HG02885 (cell line): ENCODE results near the gene TEAD1.

Experiments
- ATAC-seq: cut with Tn5 transposase; IDR thresholded peaks from one replicate; pipeline ENCODE4 v1.9.1; 2021; ENCODE audit warnings: mild to moderate bottlenecking; ENCODE audit not compliant: unreplicated experiment, poor library complexity

The TEAD1 gene

DNA sequence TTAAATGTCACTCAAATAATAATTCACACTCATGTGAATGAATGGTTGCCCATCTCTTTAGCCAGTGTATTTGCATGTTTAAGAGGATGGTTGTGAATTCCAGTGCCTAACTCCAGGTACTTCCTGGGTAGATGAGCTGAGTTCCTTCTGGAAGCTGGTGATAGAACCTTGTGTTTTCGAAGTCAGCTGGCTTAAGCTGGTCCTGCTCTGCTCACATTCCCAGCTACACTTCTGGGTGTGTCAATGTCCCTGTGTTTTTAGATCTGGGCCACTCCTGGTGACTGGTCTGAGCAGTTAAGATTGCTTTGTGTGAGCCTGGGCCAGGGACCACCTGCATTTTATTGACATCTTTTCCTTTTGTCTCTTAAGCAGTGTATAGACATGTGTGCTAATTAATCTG lies 10.6 kb downstream of the TEAD1 start:
- no peak for ATAC-seq

DNA sequence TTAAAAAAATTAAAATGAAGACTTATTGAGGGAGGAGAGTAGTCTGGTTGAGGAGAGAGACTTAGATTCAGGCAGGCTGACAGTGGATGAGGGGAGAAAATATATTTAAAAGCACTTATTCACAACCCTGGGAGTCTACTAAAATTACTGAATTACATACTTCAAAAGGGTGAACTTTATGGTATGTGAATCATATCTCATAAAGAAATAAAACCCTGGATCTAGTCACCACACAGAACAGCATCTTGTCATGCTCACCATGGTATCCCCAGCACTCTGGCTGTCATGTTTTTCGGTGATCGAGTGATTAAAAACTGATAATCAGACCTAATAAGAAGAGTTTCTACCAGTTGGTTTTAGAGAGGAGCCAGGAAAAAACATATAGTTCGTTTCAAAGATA lies 11.0 kb downstream of the TEAD1 start:
- no peak for ATAC-seq

DNA sequence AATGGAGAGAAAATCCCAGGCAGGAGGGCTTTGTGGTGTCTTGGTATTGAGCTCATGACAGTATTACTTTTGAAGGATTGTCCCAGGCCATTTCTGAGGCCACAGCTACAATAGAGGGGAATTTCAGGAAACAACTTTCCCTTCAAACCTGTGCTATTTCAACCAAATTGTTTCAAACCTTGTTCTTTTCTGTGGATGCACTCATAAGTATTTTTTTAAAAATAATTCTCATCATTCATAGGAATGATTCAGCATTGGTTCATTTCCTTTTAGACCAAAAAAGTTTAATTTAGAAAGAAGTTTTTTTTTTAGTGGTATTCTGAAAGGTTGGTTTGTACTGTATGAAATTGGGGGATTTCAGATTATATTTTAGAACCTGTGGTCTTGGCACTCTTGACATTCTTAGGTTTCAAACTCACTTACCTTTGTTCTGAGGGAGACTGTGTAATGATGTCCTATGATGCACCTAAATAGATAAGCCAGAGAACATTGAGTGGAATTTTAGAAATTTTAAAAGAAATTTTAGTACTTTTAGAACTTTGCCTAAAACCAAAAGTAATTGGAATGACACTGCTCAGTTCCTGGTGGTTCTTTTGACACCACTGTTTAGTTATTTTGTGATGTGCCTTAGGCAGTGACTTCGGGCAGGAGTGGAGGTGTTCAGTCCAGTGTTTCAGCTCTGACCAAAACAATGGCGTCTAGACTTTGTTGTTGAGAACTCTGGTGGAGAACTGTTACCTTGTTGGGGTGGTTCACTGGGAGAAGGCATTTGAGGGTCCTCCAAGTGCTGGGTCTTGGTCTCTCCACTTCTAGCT lies 12.2 kb downstream of the TEAD1 start:
- ATAC-seq, result no peak

DNA sequence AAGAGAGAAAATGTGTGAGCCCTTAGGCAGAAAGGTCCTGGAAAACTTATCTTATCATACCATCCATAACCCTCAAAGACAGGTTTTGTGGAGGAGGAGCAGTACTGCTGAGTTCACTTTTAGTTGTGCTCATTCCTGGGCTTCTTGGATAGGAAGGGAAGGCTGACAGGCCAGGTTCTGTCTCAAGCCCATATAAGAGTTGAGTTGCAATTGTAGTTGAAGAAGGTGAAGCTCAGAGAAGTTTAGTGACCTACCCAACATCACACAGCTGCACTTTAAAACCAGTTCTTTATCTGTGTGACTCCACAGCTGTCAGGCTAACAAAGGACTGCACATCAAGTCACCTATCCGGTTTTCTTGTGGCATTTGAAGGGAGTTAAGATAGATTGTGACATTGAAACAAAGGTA lies 13.0 kb downstream of the TEAD1 start:
- no peak for ATAC-seq

DNA sequence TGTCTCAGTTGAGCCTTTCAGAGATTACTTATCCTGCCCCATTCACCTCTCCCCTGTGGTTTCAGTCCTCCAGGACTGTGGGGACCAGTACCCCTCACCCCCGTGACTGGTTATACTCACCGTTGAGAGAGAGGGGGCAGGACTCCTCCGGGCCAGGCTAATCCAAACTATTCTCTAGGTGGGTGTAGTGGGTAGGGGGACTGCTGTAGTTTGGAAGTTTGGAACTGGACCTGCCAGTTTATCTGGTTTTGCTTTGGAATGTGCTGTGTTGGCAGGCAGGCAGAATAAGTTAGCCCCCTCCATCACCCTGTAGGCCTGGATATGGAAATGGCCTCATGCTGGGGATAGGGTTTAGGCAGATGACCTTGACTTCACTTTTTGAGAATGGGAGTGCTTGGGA lies 13.5 kb downstream of the TEAD1 start:
- no peak for ATAC-seq

DNA sequence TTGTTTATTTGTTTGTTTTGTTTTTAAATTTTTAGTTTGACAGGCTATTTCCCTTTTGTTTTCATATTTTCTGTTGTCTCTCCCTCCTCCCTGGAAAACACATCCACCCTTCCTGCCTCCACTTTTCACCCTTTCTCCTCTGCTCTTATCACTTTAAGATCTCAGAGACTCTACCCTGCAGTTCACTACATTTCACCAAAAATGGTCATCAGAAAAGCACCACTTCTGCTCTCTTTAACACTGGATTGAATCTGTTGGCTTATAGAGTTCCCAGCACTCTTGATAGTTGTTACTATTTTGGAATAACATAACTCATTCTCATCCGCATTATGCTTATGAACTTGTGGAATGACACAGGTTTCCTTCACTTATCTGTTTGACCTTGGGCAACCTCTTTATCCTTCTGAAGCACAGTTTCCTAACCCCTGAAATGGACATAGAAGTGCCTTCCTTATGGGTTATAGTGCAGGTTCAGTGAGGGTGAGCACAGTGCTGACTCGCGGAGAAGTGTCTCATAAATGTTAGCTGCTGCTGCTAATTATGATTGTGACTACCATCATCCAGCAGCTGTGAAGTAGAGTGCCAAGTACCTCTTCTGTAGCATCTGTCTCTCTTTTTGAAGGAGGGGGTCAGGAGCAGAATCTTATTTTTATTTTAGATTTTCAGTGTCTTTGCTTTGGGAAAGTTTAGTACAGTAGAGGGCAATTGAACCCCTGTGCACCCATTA lies 15.0 kb downstream of the TEAD1 start:
- no peak for ATAC-seq

DNA sequence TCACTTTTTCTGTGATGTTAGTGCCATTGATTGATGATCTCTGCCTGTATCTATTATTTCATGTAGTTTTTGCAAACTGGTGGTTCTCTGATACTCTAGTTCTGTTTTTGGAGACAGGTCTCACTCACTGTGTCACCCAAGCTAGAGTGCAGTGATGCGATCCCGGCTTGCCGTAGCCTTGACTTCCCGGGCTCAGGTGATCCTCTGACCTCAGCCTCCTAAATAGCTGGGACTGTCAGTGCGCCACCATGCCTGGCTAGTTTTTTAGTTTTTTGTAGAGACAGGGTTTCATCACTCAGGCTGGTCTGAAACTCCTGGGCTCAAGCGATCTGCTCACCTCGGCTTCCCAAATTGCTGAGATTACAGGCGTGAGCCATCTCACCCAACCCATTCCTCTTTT lies 16.4 kb downstream of the TEAD1 start:
- no peak for ATAC-seq

DNA sequence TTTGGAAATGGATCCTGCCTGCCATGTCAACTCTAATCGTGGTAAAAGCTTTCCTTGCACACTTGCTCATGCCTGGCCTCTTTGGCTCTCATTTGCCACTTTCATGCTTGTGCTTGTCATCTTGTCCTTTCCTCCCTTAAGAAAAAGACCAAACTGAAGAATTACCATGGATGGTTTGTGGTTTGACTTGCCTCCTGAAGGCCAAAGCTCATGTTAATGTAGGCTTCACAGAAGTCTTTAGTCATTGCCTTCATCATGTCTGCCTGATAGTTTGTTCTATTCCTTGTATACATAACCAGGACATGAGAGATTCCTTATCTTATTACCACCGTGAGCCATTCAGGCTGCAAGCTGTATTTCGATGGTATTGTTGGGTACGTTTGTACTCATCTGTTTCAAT lies 17.3 kb downstream of the TEAD1 start:
- ATAC-seq, result no peak

DNA sequence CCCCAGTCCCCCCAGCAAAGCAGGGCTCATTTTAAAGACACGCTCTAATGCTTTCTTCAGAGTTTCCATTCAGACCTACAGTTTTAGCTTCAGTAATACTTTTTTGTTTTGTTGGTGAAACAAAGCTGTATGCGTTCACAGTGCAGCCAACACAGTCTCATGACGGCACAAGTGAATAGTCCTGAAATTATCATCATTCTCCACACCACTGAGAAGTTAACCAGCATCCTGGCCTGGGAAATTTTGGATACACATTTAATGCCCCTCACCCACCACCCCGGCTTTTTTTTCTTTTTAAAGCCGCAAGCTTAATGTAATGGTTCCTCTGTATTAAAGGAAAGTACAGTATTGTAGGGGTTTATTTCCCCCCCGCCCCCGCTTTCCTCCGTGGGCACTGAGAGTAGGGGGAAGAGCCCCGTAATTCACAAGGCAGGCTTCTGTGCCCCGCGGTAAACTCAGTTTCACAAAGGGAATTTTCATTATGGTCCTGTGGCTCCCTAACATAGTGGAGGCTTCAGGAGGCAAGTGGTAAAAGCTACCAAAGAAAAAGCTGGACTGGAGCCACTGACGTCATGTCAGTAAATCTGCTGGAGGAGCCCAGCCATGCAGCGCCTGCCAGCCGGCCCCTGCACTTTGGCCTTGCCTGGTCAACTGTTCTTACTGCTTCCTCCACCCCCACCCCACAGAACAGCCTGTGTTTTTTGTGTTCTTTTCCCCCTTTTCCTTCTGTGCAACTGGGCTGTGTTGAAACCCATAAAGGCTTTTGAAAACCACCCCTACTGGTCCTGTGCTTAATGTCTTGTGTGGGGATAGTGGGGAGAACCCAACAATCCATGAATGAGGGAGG lies 18.2 kb downstream of the TEAD1 start:
- no peak for ATAC-seq

DNA sequence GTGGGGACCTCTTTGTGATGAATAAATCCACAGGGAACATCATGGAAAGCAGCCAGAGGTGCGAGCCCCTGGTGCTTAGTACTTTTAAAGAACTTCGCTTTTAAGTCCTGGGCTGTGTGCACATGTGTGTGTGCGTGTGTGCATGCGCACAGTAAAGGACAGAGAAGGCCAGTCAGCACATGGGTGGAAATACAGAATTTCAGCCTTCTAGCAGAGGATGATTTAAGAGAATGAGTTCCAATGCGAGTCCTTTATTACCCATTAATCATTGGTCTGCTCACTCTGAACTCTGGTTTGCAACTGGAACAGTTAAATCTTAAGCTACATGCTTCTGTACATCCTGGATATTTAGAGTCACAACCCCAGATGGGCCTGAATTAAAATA lies 18.9 kb downstream of the TEAD1 start:
- ATAC-seq, result no peak

DNA sequence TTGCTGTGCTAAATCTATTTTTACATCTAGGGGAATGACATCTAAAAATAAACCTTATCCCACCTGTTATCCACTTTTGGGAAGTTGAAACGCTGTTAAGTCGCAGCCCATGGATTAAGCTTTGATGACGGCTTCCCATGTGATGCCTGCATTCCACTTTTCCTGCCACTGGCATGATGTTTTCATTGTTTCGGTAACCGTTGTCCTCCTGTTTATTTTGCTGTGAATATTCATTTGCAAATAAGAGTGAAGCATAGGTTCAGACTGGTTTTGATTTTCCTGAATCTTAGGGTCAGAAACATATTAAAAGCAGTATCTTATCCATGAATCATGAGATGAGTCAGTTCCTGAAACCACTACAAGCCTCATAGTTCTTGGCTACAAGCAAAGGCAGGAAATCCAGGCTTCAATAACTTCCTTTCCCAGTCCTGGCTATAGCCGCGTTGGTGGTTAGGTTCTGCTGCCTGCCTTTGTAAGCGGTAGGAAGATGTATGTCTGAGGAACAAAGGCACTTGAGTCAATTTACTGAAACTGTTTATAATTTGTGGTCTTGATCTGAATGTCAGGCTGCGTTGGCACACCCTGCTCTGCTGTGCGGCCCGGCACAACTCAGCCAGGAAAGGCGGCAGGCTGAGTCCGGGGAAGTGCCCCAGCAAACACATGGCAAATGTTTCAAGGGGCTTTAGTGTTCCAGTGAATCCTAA lies 19.4 kb downstream of the TEAD1 start:
- no peak for ATAC-seq

DNA sequence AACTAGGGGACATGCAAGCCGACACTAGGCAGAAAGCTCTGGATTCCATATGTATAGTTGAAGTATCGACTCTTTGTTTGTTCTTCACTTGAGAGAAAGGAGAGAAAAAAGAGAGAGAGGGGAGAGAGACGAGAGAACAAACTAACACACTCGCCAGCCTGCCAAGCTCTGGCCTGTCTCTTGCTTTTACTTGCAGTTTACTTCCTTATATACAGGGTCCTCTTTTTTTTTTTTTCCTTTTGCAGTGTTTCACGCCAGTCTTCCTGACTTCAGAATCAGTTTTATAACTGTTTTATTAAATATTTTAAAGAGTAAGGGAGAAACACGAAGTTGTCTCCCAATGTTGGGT lies 19.9 kb downstream of the TEAD1 start:
- ATAC-seq, result no peak

DNA sequence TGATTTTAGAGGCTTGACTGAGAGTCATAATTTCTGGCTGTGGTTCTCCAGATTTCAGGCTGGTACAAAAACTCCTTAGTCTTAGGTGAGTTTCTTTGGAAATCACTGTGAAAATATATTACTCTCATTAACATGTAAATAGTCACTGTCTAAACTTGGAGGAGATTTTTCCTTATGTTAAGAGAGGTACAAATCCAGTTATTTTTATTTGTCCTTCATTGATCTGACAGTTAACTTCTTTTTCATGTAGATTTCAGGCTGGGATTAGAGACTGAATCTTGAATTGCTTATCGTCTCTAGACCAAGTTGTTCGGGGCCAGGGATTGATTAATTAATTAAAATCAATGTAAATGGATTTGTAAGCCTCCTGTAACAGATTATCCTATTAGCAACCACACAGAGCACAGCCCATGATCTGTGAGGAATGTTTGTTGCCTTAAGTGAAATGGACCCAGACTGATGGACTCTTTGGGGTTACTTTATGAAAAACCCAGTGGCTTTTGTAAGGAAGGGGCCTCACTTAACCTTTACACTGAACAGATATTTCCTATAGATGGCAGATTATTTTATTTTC lies 21.1 kb downstream of the TEAD1 start:
- ATAC-seq, result no peak

DNA sequence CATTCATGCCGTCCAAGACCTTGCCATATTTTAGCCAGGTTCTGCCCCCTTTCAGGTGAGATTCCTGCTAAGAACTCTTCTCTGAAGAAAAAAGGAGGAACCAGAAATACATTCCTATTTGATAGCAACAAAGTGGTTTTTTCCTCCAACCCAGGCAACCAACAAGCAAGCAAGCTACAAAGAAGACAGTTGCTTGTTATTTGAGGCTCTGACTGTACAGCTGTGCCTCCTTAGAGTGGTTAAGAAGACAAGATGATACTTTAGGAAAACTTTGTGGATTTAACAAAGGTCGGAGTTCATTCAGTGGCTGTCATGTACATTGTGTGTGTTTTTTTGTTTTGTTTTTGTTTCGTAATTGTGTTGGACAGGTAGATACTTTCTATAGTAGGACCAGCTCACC lies 21.7 kb downstream of the TEAD1 start:
- ATAC-seq, result no peak

DNA sequence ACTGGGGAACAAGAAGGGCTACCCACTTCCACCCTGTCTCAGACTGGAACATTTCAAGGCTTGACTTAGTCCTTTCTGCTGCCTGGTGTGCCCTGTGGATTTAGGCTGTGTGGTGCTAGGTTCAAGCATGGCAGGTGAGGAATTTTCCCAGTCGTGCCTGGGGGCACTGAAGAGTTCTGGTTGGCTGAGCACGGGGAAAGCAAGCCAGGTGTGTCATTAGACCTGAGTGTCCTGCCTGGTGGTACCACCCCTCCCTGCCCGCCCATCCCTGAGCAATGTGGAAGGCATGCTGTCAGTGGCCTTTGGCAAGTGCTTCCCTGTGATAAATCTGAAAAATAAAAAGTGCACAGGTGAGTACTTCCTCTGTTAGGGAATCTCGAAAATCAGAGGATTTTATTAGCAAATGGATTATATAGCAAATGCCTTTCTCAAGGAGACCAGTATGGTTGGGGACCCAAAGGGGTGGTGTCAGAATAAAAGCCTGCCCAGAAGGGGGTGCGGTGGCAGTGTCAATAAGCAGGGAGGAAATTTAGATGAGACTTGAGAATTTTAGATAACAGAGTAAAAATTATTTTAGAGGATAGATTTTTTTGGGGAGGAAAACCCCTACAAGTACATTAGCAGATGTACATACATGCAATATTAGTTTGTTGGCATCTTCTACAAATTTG lies 22.8 kb downstream of the TEAD1 start:
- ATAC-seq, result no peak

DNA sequence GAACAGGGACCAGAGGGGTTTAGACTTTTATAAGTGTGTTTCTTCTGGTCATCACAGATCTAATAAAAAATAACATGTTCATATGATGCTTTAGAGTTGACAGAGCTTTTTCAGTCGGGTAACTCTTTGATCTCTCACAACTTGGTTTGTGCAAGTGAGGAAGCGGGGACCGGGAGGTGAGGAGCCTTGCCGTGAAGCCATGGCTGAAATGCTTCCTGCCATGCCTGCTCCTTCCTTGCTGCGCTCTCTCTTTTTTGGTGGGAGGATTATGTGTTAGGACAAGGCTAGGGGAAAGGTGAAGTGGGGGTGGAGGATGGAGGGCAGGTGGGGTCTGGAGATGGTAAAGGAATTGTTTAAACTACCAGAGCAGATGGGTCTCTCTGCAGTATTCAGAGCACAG lies 23.8 kb downstream of the TEAD1 start:
- ATAC-seq, result no peak

DNA sequence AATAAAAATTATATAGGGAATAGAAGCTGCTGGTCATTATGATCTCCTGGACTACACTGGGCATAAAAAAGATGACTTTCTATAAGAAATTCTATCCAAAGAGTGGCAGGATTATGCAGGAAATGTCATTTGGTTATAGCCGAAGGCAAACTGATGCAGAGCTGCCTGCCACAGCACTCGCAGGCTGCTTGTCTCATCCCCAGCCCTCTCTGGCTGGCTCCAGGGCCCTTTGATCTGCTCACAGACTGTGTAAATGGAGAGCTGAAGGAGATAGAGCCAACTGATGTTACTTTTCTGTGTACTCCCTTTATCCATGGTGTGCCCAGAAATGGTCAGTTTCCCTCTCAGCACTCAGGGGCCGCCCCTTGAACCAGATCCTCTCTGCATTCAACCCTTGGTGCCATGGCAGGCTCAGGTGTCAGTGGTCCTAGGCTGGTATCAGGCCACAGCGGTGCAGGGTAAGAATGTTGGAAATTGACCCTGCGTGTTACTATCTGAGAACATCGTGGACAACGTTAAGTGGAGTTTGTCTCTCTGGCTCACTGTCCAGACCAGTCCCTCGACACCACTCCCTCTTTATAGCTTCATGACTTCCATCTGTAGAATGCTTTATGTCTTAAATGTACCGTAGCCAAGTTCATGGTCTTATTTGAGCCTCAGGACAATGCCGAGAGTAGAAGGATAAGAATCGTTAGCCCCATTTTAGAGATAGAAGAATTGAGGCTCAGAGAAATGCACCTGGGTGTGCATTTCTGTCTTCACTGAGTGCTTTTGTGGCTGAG lies 27.8 kb downstream of the TEAD1 start:
- no peak for ATAC-seq

DNA sequence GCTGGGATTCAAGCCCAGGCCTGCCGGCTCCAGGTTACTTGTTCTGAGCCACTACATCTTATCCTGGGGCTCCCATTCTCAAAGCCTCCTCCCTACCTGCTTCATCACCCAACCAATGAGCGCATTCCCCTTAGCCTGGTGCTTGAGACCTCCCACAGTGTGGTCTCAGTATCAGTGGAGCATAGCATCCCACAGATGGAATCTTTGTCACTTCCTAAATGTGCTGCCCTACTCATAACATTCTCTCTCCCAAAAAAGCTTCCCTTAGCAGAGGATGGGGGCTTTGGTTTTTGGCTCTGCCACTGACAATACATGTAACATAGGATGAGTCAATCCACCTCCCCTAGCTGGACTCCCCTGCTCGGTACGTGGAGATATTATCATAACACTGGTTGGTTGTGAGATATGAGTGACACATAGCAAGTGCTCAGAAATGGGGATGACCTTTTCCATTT lies 28.8 kb downstream of the TEAD1 start:
- ATAC-seq, result no peak

DNA sequence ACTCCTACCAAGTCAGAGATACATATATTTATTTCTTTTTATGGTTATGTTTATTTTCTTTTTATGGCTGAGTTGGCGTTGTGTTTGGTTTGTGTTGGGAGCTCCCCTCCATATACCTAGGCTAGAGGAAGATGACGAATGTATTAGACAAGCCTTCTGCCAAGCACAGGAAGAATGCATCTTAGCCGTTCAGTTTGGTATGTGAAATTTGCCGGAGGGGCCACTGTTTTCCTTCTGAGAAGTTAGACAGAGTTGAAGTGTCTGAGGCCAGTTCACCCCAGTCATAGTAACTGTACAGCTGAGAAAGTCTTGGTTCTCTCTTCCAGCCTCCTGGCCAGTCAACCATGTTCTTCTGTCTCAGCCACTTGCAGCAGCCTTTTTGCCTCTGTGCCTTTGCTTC lies 29.8 kb downstream of the TEAD1 start:
- no peak for ATAC-seq
